KMS-11 (cell line): ENCODE measurements around the gene ESYT2.

Experiments used
- H2AFZ ChIP-seq: fragments of 200-600 bp; sonication (generic); 2 replicates; pipeline ENCODE4 v1.6.1; 2016; ENCODE audit warnings: antibody characterized with exemption, mixed run types, low read depth
- H3K27ac ChIP-seq: fragments of 200-600 bp; sonication (generic); 2 replicates; pipeline ENCODE4 v1.6.1; 2016; ENCODE audit warnings: mild to moderate bottlenecking, mixed run types
- H3K27me3 ChIP-seq: fragments of 200-600 bp; sonication (generic); 2 replicates; pipeline ENCODE4 v1.6.1; 2017; ENCODE audit warnings: mild to moderate bottlenecking, low read depth, mixed run types, moderate library complexity; ENCODE audit not compliant: insufficient read depth
- H3K36me3 ChIP-seq: fragments of 200-600 bp; sonication (generic); 2 replicates; pipeline ENCODE4 v1.6.1; 2017; ENCODE audit warnings: mild to moderate bottlenecking, mixed run types; ENCODE audit not compliant: insufficient read depth
- H3K4me1 ChIP-seq: fragments of 200-600 bp; sonication (generic); 2 replicates; pipeline ENCODE4 v1.6.1; 2016; ENCODE audit warnings: mild to moderate bottlenecking, low read depth, mixed run types; ENCODE audit not compliant: poor library complexity, severe bottlenecking
- H3K4me2 ChIP-seq: fragments of 200-600 bp; sonication (generic); 2 replicates; pipeline ENCODE4 v1.7.0; 2016; ENCODE audit warnings: mild to moderate bottlenecking, mixed run types
- H3K4me3 ChIP-seq: fragments of 200-600 bp; sonication (generic); IDR thresholded peaks from 2 replicates; pipeline ENCODE4 v1.6.1; 2017; ENCODE audit warnings: low read depth, low read length, mixed read lengths; ENCODE audit not compliant: insufficient read depth
- H3K79me2 ChIP-seq: fragments of 200-600 bp; sonication (generic); 2 replicates; pipeline ENCODE4 v1.6.1; 2016; ENCODE audit warnings: low read depth, mixed run types; ENCODE audit not compliant: insufficient read depth
- H3K9ac ChIP-seq: fragments of 200-600 bp; sonication (generic); 2 replicates; pipeline ENCODE4 v1.6.1; 2016; ENCODE audit warnings: mild to moderate bottlenecking, mixed run types
- H4K20me1 ChIP-seq: fragments of 200-600 bp; sonication (generic); 2 replicates; pipeline ENCODE4 v1.6.1; 2016; ENCODE audit warnings: mild to moderate bottlenecking, mixed run types; ENCODE audit not compliant: insufficient read depth
- CTCF ChIP-seq: fragments of 200-600 bp; sonication (generic); conservative IDR thresholded peaks from 2 replicates; pipeline ENCODE4 v1.6.1; 2017; ENCODE audit warnings: low read depth, mild to moderate bottlenecking, antibody characterized with exemption, low read length, moderate library complexity, mixed read lengths

ESYT2 gene

GRCh38 chr7:158767707-158768106 is 61.6 kb downstream of the ESYT2 start:
- Histone ChIP-seq H3K27me3 (no peaks in the 10 kb centered on the region), H3K36me3 (no peaks in the 10 kb centered on the region), H3K9ac (no peak overlapping the region), H3K79me2 (no peaks in the 10 kb centered on the region), H2AFZ (no peak overlapping the region), H3K27ac (no peak overlapping the region), H4K20me1 (no peaks in the 10 kb centered on the region), H3K4me1 (peaks cover 21% of the 10 kb centered on the region), H3K4me3 (no peak overlapping the region), H3K4me2 (no peak overlapping the region)
- TF ChIP-seq CTCF: no peak

- H3K9ac ChIP-seq: no peak overlapping the region
- TF ChIP-seq CTCF: no peak
- no peaks in the 10 kb centered on the region for H3K27me3 ChIP-seq
- H3K27ac ChIP-seq: no peak overlapping the region
- no peak overlapping the region for H3K4me3 ChIP-seq
- no peak overlapping the region for H2AFZ ChIP-seq
- peaks cover 15% of the 10 kb centered on the region for H3K4me1 ChIP-seq
- H4K20me1 ChIP-seq: no peaks in the 10 kb centered on the region
- no peaks in the 10 kb centered on the region for H3K36me3 ChIP-seq
- H3K79me2 ChIP-seq: no peaks in the 10 kb centered on the region
- 0 out of 2 replicates have a peak overlapping the region, but pooled peaks have one; percentile 10 for H3K4me2 ChIP-seq
Observed at GRCh38 chr7:158766570-158767281, 62.6 kb downstream of the ESYT2 start.

GRCh38 chr7:158765020-158765419 is 64.3 kb downstream of the ESYT2 start:
- Histone ChIP-seq H3K9ac (no peak overlapping the region), H3K4me1 (peaks cover 15% of the 10 kb centered on the region), H3K27ac (no peak overlapping the region), H3K79me2 (no peaks in the 10 kb centered on the region), H3K36me3 (no peaks in the 10 kb centered on the region), H3K4me2 (no peak overlapping the region), H3K27me3 (no peaks in the 10 kb centered on the region), H4K20me1 (no peaks in the 10 kb centered on the region), H2AFZ (no peak overlapping the region), H3K4me3 (no peak overlapping the region)
- TF ChIP-seq CTCF: no peak

GRCh38 chr7:158763454-158764033 is 65.8 kb downstream of the ESYT2 start:
- H3K27me3 ChIP-seq: no peaks in the 10 kb centered on the region
- H3K4me1 ChIP-seq: peaks cover 15% of the 10 kb centered on the region
- H3K79me2 ChIP-seq: no peaks in the 10 kb centered on the region
- no peak overlapping the region for H3K4me3 ChIP-seq
- H2AFZ ChIP-seq: no peak overlapping the region
- H3K9ac ChIP-seq: no peak overlapping the region
- H4K20me1 ChIP-seq: no peaks in the 10 kb centered on the region
- no peaks in the 10 kb centered on the region for H3K36me3 ChIP-seq
- no peak overlapping the region for H3K27ac ChIP-seq
- TF ChIP-seq CTCF: no peak
- no peak overlapping the region for H3K4me2 ChIP-seq
